GM19395 (cell line): ENCODE data around the gene COL25A1.

Experiments
- ATAC-seq: cut with Tn5 transposase; IDR thresholded peaks from one replicate; pipeline ENCODE4 v1.9.1; 2021; ENCODE audit warnings: mild to moderate bottlenecking, moderate library complexity; ENCODE audit not compliant: unreplicated experiment

COL25A1 gene

GRCh38 chr4:108833046-108833445 lies 469.4 kb downstream of the COL25A1 start:
- no peak for ATAC-seq

- no peak for ATAC-seq
These were observed 470.6 kb downstream of the COL25A1 start for GRCh38 chr4:108831886-108832285.

GRCh38 chr4:108831291-108831690 lies 471.2 kb downstream of the COL25A1 start:
- no peak for ATAC-seq

- peak; percentile 62 for ATAC-seq
These were observed 471.8 kb downstream of the COL25A1 start for GRCh38 chr4:108830509-108831244.

- no peak for ATAC-seq
These were observed 472.4 kb downstream of the COL25A1 start for GRCh38 chr4:108829966-108830492.

GRCh38 chr4:108828620-108829019 lies 473.8 kb downstream of the COL25A1 start:
- no peak for ATAC-seq

- no peak for ATAC-seq
These were observed 476.7 kb downstream of the COL25A1 start for GRCh38 chr4:108825737-108826136.

- ATAC-seq: no peak
These were observed 481.0 kb downstream of the COL25A1 start for GRCh38 chr4:108821351-108821930.

GRCh38 chr4:108820492-108821350 lies 481.7 kb downstream of the COL25A1 start:
- ATAC-seq: no peak

GRCh38 chr4:108814326-108814725 lies 488.1 kb downstream of the COL25A1 start:
- ATAC-seq: no peak

GRCh38 chr4:108813261-108813660 lies 489.2 kb downstream of the COL25A1 start:
- no peak for ATAC-seq

GRCh38 chr4:108811486-108811885 lies 491.0 kb downstream of the COL25A1 start:
- no peak for ATAC-seq

- ATAC-seq: no peak
These were observed 492.4 kb downstream of the COL25A1 start for GRCh38 chr4:108810087-108810486.

- no peak for ATAC-seq
These were observed 497.7 kb downstream of the COL25A1 start for GRCh38 chr4:108804648-108805273.

- no peak for ATAC-seq
These were observed 503.2 kb downstream of the COL25A1 start for GRCh38 chr4:108799306-108799705.

- no peak for ATAC-seq
These were observed 506.3 kb downstream of the COL25A1 start for GRCh38 chr4:108796173-108796572.

- no peak for ATAC-seq
These were observed 506.7 kb downstream of the COL25A1 start for GRCh38 chr4:108795733-108796132.

- ATAC-seq: no peak
These were observed 508.3 kb downstream of the COL25A1 start for GRCh38 chr4:108794136-108794535.

- no peak for ATAC-seq
These were observed 509.0 kb downstream of the COL25A1 start for GRCh38 chr4:108793415-108793814.

GRCh38 chr4:108788731-108789130 lies 513.7 kb downstream of the COL25A1 start:
- ATAC-seq: no peak

- ATAC-seq: no peak
These were observed 514.7 kb downstream of the COL25A1 start for GRCh38 chr4:108787724-108788123.
